GM18507 (cell line): ENCODE results near the gene TMEM53.

Source experiments
- DNase-seq: peaks from one replicate; pipeline ENCODE4 v3.0.0; 2011; ENCODE audit warnings: low read depth; ENCODE audit not compliant: insufficient read length; ENCODE audit errors: extremely low spot score
- FAIRE-seq: peaks from 2 replicates; lab custom pipeline; 2011; peaks lifted over from hg19 to GRCh38; lab: Jason Lieb, UNC

The TMEM53 gene

GRCh38 chr1:44611419-44611818 lies 62.9 kb downstream of the TMEM53 start:
- FAIRE-seq (no peak), DNase-seq (no peak)

DNA sequence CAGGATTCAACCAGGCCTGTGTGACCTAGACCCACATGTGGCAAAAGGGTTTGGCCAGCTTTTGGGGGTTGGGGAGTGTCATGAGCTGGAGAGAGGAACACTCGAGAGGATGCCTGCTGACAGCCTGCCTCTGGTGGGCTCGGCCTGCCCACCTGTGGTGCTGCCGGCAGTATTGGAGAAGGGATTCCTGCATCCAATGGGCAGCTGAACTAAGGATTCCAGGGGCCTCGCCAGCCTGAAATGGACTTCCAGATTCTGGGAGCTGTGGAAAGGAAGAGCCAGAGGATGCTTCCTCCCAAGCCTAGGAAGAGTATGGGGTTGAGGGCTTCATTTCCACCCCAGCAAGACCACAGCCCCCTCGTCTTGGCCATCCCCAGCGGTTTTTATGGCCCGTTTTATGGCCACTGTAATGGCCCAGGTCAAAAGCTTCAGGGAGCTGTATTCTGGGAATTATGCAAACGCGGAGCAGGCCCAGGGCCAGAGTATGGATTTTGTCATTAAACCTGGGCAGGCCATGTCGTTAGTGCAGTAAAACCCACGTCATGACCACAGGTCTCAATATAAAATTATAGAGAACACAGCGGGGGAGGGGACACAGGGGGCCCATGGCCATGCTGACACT lies 63.6 kb downstream of the TMEM53 start:
- FAIRE-seq = no peak
- DNase-seq = no peak

- DNase-seq = no peak
- no peak for FAIRE-seq
Observed at GRCh38 chr1:44609768-44610526, 64.3 kb downstream of the TMEM53 start.

GRCh38 chr1:44609412-44609767 lies 64.9 kb downstream of the TMEM53 start:
- FAIRE-seq = no peak
- DNase-seq = no peak

GRCh38 chr1:44608141-44608540 lies 66.1 kb downstream of the TMEM53 start:
- FAIRE-seq (no peak), DNase-seq (no peak)

DNA sequence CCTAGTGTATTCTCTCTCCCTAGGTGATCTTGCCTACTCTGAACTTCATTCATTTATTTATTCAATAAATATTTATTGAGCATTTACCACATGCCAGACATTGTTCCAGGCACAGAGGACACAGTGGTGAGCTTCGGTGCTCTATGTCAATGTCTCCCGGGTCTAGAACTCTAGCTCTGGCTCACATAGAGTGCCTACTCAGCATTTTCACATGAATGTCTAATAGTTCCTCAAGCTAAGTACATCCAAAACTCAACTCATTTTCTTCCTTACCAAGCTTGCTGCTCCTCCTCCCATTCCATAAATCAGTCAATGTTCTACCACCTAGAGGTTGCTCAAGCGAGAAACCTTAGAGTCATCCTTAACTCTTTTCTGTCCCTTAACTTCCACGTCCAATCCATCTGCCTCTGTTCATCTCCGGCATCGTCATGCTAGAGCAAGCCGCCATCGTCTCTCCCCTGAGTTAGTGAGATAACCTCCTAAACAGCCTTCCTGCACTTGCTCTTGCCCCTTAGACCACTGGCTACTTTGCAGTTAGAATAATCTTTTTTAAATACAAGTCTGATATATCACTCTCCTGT lies 67.5 kb downstream of the TMEM53 start:
- DNase-seq = no peak
- no peak for FAIRE-seq

DNA sequence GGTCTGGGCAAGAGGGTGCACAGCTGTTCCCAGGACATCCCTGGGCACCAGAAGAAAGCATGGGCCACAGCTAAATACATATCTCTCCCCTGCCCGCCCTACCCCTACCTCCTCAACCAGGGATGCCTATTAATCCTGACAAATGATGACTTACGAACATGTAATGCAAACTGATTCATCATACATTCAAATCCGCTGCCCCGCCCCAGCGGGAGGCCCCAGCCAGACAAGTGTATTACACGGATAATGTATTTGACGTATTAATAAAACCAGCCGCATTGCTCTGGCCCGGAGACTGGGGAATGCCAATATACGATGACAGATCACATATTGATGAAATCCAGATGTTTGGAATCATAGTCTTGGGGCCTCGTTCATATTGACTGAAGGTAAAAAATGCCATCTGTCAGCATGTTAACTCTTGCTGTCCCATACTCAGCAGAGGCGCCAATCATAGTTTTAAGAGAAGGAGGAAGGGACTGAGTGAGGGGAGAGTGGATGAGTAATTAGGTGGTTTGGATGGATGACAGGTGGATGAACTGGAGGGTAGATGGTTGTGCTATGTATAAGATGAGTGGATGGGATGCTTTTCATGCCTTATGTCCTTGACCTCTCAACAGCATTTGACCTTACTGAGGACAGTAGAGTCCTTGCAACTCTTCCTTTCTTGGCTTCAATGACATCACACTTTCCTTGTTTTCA lies 68.2 kb downstream of the TMEM53 start:
- no peak for FAIRE-seq
- no peak for DNase-seq

GRCh38 chr1:44604157-44604955 lies 69.9 kb downstream of the TMEM53 start:
- no peak for DNase-seq
- no peak for FAIRE-seq

DNA sequence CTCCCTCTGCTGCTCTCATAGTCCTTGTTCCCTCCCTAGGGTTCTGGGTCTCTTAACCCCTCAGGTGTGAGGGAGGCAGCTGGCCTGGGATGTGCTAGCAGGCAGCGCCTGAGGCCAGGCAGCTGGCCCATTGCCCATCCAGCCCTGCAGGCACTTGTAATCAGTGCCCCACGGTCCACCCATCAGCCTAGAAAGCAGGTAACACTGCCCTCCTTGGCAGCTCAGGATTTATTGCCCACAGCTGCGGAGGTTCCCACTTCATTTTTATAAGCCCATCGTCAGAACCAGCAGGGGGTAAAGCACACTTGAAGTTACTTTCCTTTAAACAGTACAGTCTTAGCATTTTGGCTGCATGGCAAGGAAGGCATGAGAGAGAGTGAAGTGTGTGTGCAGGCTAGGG lies 70.6 kb downstream of the TMEM53 start:
- FAIRE-seq = no peak
- DNase-seq = no peak
